ENCODE measurements around the gene GDAP1L1.
A peak's percentile ranks its signal among the peaks of the same experiment; 100 is the strongest.
"Not testable (repeated sequence)": the region's sequence is repeated elsewhere in the genome, so short reads cannot be mapped to it uniquely, and the experiment has no call there.

The GDAP1L1 gene

DNA sequence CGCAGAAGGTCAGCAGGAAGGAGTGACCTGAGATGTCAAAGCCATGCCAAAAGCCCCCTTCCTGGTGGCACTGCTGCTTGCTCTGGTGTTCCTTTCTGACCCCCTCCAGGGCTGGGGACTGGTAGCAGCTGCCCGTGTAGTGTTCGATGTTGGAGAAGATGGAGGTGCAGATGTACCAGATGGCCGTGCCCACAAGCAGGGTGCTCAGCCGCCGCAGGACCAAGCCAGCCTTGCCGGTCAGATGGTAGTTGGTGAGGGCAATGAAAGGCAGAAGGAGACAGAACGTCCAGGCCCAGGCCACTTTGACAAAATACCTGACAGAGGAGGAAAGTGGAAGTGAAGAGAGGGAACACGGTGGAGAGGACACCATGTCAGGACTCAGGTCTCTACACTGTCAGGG, 59.8 kb downstream of the GDAP1L1 start:
- DNase-seq: no peak

DNA sequence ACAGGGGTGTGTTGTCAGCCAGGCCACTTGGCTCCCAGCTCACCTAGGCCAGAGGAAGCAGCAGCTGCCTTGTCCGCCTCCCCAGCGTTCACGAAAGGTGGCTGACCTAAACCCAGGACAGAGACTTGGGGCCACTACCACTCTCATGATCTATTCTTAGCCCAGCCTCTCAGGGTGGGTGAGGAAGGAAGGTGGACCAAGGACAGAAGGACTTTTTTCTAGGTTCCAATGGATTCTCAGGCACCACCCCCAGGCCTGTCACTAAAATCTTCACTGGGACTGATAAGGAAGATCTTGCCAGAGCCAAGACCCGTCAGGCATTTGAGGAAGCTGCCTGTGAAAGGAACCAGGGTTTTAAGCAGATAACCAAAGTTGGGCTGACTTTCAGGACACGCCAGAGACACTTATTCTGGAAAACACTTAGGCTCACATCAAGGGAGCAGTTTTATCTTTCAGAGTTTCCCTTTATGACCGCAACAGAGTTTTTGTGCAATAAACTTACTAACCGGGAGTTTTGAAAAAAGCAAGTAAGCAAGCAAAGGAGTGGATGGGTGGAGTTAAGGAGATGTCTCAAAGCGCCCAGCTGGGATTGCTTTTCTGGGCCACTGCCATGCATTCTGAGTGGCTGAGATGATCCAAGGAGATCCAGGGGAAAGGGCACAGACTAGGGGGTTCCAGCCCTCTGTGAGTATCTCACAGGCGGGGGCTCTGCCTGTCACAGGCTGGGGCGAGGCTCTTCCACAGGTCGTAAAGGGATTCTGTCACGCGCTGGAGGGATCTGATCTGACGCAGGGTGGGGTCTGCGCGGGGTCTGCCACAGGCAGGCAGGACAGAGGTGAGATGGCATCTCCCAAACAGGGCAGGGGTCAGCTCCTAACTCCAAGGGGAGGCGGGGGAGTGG, 62.9 kb downstream of the GDAP1L1 start:
- DNase-seq: peak; percentile 2

DNA sequence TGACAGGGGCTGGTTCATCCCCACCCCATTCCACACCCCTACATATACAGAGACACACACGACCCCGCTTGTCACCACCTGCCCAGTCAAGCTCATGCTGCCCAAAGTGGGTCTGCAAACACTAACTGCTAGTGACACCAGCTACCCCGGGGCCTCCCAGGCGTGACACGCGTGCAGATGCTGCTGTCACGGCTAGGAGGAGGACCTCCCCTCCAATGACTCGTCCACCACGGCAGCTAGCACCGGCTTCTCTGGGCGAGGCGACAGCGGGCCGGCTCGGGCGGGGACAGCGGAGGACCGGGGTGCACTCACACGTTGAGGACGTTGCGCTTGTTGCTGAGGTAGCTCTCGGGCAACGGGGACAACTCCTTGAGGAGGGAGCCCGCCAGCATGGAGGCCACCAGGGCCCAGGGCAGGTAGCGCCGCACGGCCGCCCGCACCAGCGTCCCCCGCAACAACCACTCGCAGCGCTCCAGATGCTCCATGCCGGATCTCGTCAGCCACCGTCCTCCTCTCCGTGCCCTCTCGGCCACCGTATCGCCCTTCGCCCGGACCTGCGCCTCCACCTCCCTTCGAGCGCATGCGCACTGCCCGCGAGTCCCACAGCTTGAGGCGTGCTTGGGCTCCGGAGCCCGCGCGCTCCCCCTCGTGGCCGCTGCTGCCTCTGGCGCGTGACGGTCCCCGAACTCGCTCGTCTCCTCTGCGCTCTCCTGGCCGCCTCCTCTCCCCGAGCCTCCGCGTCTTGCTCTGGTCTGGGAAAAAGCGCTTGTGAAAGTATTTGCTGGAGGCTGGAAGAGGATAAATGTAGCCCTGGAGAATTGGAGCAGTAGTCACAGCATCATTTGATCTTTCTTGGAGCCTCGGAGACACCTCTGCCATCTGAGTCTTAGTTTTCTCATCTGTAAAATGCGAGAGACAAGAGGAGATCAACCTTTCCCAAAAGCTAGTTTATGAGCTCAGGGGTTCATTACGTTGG, 63.8 kb downstream of the GDAP1L1 start, which contains the start of gene FITM2:
Gene FITM2, minus strand, starts transcription at position 539 of the 976 bp plus-strand sequence. Its CDS starts 54 bp downstream, at position 485.
- DNase-seq: peak; percentile 98

DNA sequence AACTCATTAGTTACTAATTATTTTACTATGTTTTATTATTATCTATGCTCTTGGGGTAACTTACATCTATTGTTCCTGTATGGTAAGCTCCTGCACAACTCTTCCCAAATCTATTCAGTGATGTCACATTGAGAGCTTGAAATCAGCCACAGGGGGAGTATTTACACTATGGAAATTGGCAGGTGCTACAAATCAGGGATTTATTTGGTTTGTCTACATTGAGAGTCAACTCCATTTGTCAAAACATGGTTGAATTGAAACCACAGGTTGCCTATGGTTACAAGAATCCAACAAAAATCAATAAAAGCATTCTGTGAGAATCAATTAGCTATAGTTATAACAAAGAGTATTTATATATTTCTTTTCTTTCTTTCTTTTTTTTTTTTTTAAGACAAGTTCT, 67.8 kb downstream of the GDAP1L1 start:
- no peak for DNase-seq

DNA sequence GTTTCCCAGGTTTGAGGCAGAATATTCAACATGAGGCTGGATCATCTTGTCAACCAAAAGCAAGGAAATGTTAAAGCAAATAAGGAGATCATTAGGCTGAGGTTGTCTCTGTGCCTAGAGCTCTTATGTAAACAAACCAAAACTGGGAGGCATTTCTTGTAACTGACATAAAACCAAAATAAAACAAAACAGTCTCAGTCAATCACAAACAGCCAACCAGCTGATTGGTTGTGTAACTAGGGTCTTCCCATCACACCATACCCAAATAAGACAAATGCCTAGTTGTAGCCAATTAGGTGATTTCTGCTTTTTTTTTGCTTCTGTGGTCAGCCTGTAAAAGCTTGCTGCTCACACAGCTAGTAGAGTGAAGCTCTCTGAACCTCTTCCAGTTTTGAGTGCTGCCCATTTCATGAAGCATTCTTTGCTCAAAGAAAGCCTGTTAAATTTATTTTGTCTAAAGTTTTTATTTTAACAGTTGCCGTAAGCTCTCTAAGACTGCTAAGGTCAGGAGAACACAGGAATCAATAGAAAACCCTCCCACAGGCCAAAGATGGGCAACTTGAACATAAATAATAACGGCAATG, 72.8 kb downstream of the GDAP1L1 start:
- DNase-seq: no peak

DNA sequence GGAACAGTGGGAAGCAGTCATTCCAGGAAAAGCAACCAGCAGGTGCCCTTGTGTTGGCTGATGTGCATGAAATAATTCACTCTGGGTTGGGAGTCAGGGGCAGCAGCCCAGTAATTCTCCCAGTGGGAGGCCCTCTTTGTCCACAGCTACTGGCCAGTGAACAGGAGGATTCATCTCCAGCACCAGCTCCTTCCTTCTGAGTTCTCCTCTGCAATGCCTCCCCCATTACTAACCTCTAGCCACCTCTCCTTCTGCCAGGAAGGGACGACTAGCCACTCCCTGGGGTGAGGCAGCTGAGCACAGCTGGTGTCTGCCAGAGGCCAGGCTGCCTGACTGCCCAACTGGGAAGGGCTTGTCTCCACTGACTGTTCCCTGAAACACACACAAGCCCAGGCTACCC, 77.2 kb downstream of the GDAP1L1 start:
- DNase-seq: no peak

DNA sequence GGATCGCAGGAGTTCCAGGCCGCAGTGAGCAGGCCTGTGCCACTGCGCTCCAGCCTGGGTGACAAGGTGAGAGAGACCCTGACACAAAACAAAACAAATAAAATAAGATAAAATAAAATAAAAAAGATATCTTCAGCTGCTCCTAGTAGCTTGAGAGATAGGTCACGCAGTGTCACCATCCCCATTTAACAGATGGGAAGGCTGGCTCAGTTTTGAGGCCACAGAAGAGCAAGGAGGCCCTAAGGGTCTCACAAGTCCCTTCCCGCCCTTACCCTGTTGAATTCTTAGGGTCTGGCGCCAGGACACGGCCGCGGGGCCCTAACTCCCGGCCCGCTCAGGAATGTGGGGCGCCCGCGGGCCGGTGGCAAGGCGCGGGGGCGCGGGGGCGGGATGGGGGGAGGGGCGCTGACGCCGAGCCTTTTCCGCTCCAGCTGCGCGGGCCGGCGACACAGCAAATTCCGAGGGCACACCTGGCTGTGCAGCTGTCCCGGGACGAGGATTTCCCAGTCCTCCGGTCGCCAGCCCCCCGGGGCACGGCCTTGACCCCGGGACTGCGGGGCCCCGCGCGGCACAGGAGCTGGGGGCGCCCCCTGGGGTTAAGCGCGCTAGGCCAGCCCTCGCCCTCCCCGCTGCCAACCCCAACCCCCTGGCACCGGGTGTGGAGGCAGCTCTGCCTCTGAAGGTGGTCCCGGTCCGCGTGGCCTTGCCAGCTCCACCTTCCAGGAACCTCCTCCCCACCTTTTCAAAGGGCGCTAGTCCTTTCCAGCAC, 79.5 kb downstream of the GDAP1L1 start:
- no peak for DNase-seq

DNA sequence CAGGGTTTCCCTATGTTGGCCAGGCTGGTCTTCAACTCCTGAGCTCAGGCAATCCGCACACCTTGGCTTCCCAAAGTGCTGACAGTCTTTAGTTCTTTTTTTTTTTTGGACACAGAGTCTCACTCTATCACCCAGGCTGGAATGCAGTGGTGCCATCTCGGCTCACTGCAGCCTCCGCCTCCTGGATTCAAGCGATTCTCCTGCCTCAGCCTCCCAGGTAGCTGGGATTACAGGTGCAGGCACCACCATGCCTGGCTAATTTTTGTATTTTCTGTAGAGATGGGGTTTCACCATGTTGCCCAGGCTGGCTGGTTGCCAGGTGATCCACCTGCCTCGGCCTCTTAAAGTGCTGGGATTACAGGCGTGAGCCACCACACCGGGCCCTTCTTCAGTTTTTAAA, 80.6 kb downstream of the GDAP1L1 start:
- not testable (repeated sequence) for DNase-seq

DNA sequence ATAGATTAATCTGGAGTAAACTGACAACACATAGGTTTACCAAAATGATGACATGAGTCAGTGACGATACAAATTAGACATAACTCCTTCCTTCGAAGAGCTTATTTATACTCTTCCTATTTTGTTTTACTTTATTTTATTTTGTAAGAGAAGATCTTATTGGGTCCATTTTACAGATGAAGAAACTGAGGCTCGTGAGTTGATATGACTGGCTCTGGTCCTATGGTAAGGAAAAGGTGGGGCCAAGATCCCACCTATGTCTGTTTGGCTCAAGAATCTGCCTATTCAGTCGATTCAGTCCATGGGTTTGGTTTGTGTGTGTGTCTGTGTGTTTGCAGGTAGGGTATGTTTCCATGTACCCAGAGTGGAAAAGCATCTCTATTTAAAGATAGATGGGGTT, 81.3 kb downstream of the GDAP1L1 start:
- no peak for DNase-seq
